HUES6 (cell line): Measurements from ENCODE around the gene XXYLT1.

Source experiments
- H3K27ac ChIP-seq: 2 replicates; pipeline ENCODE4 v1.7.0; 2013; ENCODE audit warnings: low read depth, mild to moderate bottlenecking, low read length, inconsistent platforms
- H3K27me3 ChIP-seq: 2 replicates; pipeline ENCODE4 v1.6.1; 2013; ENCODE audit warnings: low read length; ENCODE audit not compliant: control insufficient read depth, insufficient read depth
- H3K36me3 ChIP-seq: 2 replicates; pipeline ENCODE4 v1.6.1; 2013; ENCODE audit warnings: low read length; ENCODE audit not compliant: control insufficient read depth, insufficient read depth
- H3K4me1 ChIP-seq: 2 replicates; pipeline ENCODE4 v1.6.1; 2013; ENCODE audit warnings: low read length; ENCODE audit not compliant: control insufficient read depth, insufficient read depth
- H3K4me3 ChIP-seq: 2 replicates; pipeline ENCODE4 v1.5.1; 2013; ENCODE audit warnings: low read depth, low read length
- H3K9ac ChIP-seq: one replicate; pipeline ENCODE4 v1.6.1; 2013; ENCODE audit warnings: mild to moderate bottlenecking, low read length
- H3K9me3 ChIP-seq: 2 replicates; pipeline ENCODE4 v1.6.1; 2013; ENCODE audit warnings: low read depth, low read length; ENCODE audit not compliant: control insufficient read depth, insufficient read depth

The XXYLT1 gene

GRCh38 chr3:195129644-195130492, 141.1 kb downstream of the XXYLT1 start:
- Histone ChIP-seq H3K4me3 (no peak overlapping the region), H3K4me1 (peaks cover 4% of the 10 kb centered on the region; the same call in 1 of the 2 replicates), H3K27me3 (no peaks in the 10 kb centered on the region), H3K27ac (no peak overlapping the region), H3K9ac (no peak overlapping the region), H3K9me3 (no peaks in the 10 kb centered on the region), H3K36me3 (no peaks in the 10 kb centered on the region)

GRCh38 chr3:195129072-195129643, 141.8 kb downstream of the XXYLT1 start:
- Histone ChIP-seq H3K27me3 (no peaks in the 10 kb centered on the region), H3K4me1 (peaks cover 4% of the 10 kb centered on the region; the same call in 1 of the 2 replicates), H3K36me3 (no peaks in the 10 kb centered on the region), H3K9me3 (no peaks in the 10 kb centered on the region), H3K4me3 (no peak overlapping the region), H3K27ac (no peak overlapping the region), H3K9ac (no peak overlapping the region)

- no peaks in the 10 kb centered on the region for H3K9me3 ChIP-seq
- no peak overlapping the region for H3K27ac ChIP-seq
- H3K36me3 ChIP-seq, result no peaks in the 10 kb centered on the region
- no peaks in the 10 kb centered on the region for H3K27me3 ChIP-seq
- H3K4me3 ChIP-seq, result no peak overlapping the region
- H3K9ac ChIP-seq, result no peak overlapping the region
- peaks cover 5% of the 10 kb centered on the region; the same call in 1 of the 2 replicates for H3K4me1 ChIP-seq
Observed at GRCh38 chr3:195128255-195129071, 142.5 kb downstream of the XXYLT1 start.

- no peak overlapping the region for H3K4me3 ChIP-seq
- H3K9me3 ChIP-seq, result no peaks in the 10 kb centered on the region
- H3K27ac ChIP-seq, result no peak overlapping the region
- H3K27me3 ChIP-seq, result no peaks in the 10 kb centered on the region
- H3K9ac ChIP-seq, result no peak overlapping the region
- no peaks in the 10 kb centered on the region for H3K36me3 ChIP-seq
- peaks cover 8% of the 10 kb centered on the region; the same call in 1 of the 2 replicates for H3K4me1 ChIP-seq
Observed at GRCh38 chr3:195126056-195126605, 144.8 kb downstream of the XXYLT1 start.

GRCh38 chr3:195125646-195126045, 145.3 kb downstream of the XXYLT1 start:
- Histone ChIP-seq H3K36me3 (no peaks in the 10 kb centered on the region), H3K9me3 (no peaks in the 10 kb centered on the region), H3K4me3 (no peak overlapping the region), H3K27me3 (no peaks in the 10 kb centered on the region), H3K9ac (no peak overlapping the region), H3K27ac (no peak overlapping the region), H3K4me1 (peaks cover 12% of the 10 kb centered on the region)

- no peaks in the 10 kb centered on the region for H3K27me3 ChIP-seq
- H3K27ac ChIP-seq, result no peak overlapping the region
- H3K36me3 ChIP-seq, result no peaks in the 10 kb centered on the region
- H3K9me3 ChIP-seq, result no peaks in the 10 kb centered on the region
- no peak overlapping the region for H3K9ac ChIP-seq
- H3K4me1 ChIP-seq, result peaks cover 18% of the 10 kb centered on the region
- no peak overlapping the region for H3K4me3 ChIP-seq
Observed at GRCh38 chr3:195124378-195124992, 146.5 kb downstream of the XXYLT1 start.

GRCh38 chr3:195123281-195123691, 147.7 kb downstream of the XXYLT1 start:
- Histone ChIP-seq H3K36me3 (no peaks in the 10 kb centered on the region), H3K9me3 (no peaks in the 10 kb centered on the region), H3K27ac (no peak overlapping the region), H3K4me3 (no peak overlapping the region), H3K9ac (no peak overlapping the region), H3K4me1 (peaks cover 28% of the 10 kb centered on the region), H3K27me3 (no peaks in the 10 kb centered on the region)

- peaks cover 36% of the 10 kb centered on the region for H3K4me1 ChIP-seq
- H3K9me3 ChIP-seq, result no peaks in the 10 kb centered on the region
- H3K27ac ChIP-seq, result no peak overlapping the region
- no peak overlapping the region for H3K9ac ChIP-seq
- H3K36me3 ChIP-seq, result no peaks in the 10 kb centered on the region
- H3K4me3 ChIP-seq, result no peak overlapping the region
- H3K27me3 ChIP-seq, result no peaks in the 10 kb centered on the region
Observed at GRCh38 chr3:195122261-195122660, 148.7 kb downstream of the XXYLT1 start.

GRCh38 chr3:195120267-195120601, 150.7 kb downstream of the XXYLT1 start:
- no peaks in the 10 kb centered on the region for H3K27me3 ChIP-seq
- peaks cover 38% of the 10 kb centered on the region for H3K4me1 ChIP-seq
- H3K4me3 ChIP-seq, result no peak overlapping the region
- no peaks in the 10 kb centered on the region for H3K36me3 ChIP-seq
- H3K9ac ChIP-seq, result peak overlapping the region; percentile 51
- H3K9me3 ChIP-seq, result no peaks in the 10 kb centered on the region
- H3K27ac ChIP-seq, result peak overlapping the region; percentile 53; the same call in 1 of the 2 replicates

- Histone ChIP-seq H3K27me3 (no peaks in the 10 kb centered on the region), H3K9me3 (no peaks in the 10 kb centered on the region), H3K9ac (peak overlapping the region; percentile 73), H3K27ac (peak overlapping the region; percentile 57; the same call in 1 of the 2 replicates), H3K4me1 (peaks cover 43% of the 10 kb centered on the region), H3K36me3 (no peaks in the 10 kb centered on the region), H3K4me3 (no peak overlapping the region)
Observed at GRCh38 chr3:195119461-195120266, 151.3 kb downstream of the XXYLT1 start.
